HepG2 (cell line): ENCODE measurements around the gene ENO2. TPM values are rescaled to one million over a fixed set of nuclear protein-coding genes. Genes with fewer than 3 reads are reported as not detected.

Experiments used
- ATRX ChIP-seq: sonication (generic); formaldehyde crosslinking; IDR thresholded peaks from 2 replicates; pipeline ENCODE4 v1.4.0; 2020; ENCODE audit warnings: missing genetic modification reagents, borderline replicate concordance
- CC2D1A ChIP-seq: sonication (generic); formaldehyde crosslinking; IDR thresholded peaks from 2 replicates; pipeline ENCODE4 v1.8.1; 2023; ENCODE audit warnings: mild to moderate bottlenecking, missing genetic modification reagents
- KAT8 ChIP-seq: IDR thresholded peaks from 2 replicates; pipeline ENCODE4 v1.6.1; 2016; ENCODE audit warnings: missing genetic modification reagents, missing compliant biosample characterization
- NR0B2 ChIP-seq: sonication (generic); formaldehyde crosslinking; IDR thresholded peaks from 2 replicates; pipeline ENCODE4 v1.4.0; 2020; ENCODE audit warnings: mild to moderate bottlenecking, missing genetic modification reagents
- PAF1 ChIP-seq: IDR thresholded peaks from 2 replicates; pipeline ENCODE4 v1.6.1; 2016; ENCODE audit warnings: missing genetic modification reagents, missing compliant biosample characterization
- PHF21A ChIP-seq: sonication (generic); formaldehyde crosslinking; IDR thresholded peaks from 2 replicates; pipeline ENCODE4 v1.5.0; 2020; ENCODE audit warnings: mild to moderate bottlenecking, missing genetic modification reagents
- REXO4 ChIP-seq: sonication (generic); formaldehyde crosslinking; IDR thresholded peaks from 2 replicates; pipeline ENCODE4 v1.8.0; 2022; ENCODE audit warnings: missing genetic modification reagents, mild to moderate bottlenecking, borderline replicate concordance
- SRSF9 ChIP-seq: fragments of 200-400 bp; formaldehyde crosslinking; IDR thresholded peaks from 2 replicates; pipeline ENCODE4 v1.6.1; 2018; ENCODE audit warnings: borderline replicate concordance, mild to moderate bottlenecking, low read depth, low read length; ENCODE audit not compliant: insufficient read depth, poor library complexity, severe bottlenecking
- ZBTB38 ChIP-seq: sonication (generic); formaldehyde crosslinking; IDR thresholded peaks from 2 replicates; pipeline ENCODE4 v1.5.1; 2020; ENCODE audit warnings: mild to moderate bottlenecking, missing genetic modification reagents
- ZBTB44 ChIP-seq: sonication (generic); formaldehyde crosslinking; IDR thresholded peaks from 2 replicates; pipeline ENCODE4 v1.4.0; 2020; ENCODE audit warnings: missing genetic modification reagents
- ZNF225 ChIP-seq: sonication (generic); formaldehyde crosslinking; IDR thresholded peaks from 2 replicates; pipeline ENCODE4 v1.4.0; 2020; ENCODE audit warnings: mild to moderate bottlenecking, missing genetic modification reagents
- ZNF274 ChIP-seq: sonication (generic); formaldehyde crosslinking; IDR thresholded peaks from 2 replicates; pipeline ENCODE4 v1.5.1; 2020; ENCODE audit warnings: mild to moderate bottlenecking, missing genetic modification reagents
- ZNF280B ChIP-seq: sonication (generic); formaldehyde crosslinking; IDR thresholded peaks from 2 replicates; pipeline ENCODE4 v1.5.0; 2020; ENCODE audit warnings: missing genetic modification reagents, mild to moderate bottlenecking, borderline replicate concordance
- ZNF550 ChIP-seq: sonication (generic); formaldehyde crosslinking; IDR thresholded peaks from 2 replicates; pipeline ENCODE4 v1.4.0; 2020; ENCODE audit warnings: mild to moderate bottlenecking, missing genetic modification reagents, borderline replicate concordance
- ZSCAN5A ChIP-seq: sonication (generic); formaldehyde crosslinking; IDR thresholded peaks from 2 replicates; pipeline ENCODE4 v1.8.0; 2022; ENCODE audit warnings: mild to moderate bottlenecking, missing genetic modification reagents, borderline replicate concordance
- ZZZ3 ChIP-seq: sonication (generic); formaldehyde crosslinking; IDR thresholded peaks from 2 replicates; pipeline ENCODE4 v1.4.0; 2020; ENCODE audit warnings: missing genetic modification reagents, mild to moderate bottlenecking, borderline replicate concordance
- polyA plus RNA-seq, 8 experiments: library from polyadenylated mRNA; depleted of rRNA in 3 of 8; stranded (reverse) in 7 of 8; unstranded in 1 of 8; fragments of >200 nt; fragmentation: Illumina TruSeq in 4 of 8; extraction: Trizol in 4 of 8; gene quantifications; 2 replicates each; pipeline versions ENCODE4 v1.2.1 to v1.2.3, GENCODE V29; 2011 to 2016; ENCODE audit warnings: low read depth in 4 of 8, missing spikeins in 1 of 8, mixed read lengths in 1 of 8; ENCODE audit not compliant: insufficient read depth in 1 of 8
- total RNA-seq, 5 experiments: library from RNA; depleted of rRNA; stranded (reverse); fragments of >200 nt; fragmentation: Illumina TruSeq; extraction: Trizol; gene quantifications; 2 replicates each; pipeline ENCODE4 v1.2.3, GENCODE V29; 2016; ENCODE audit warnings: low read depth in 1 of 5
- TF ChIP-seq, protein P1 (sequence below): fragments of 450-650 bp; IDR thresholded peaks from 2 replicates; pipeline ENCODE4 v1.6.1; 2016
- TF ChIP-seq, protein P2 (sequence below), 2 experiments: sonication (generic) in 1 of 2; formaldehyde crosslinking in 1 of 2; IDR thresholded peaks; 2 replicates each; pipeline versions ENCODE4 v1.4.0 to v1.6.1; 2018 to 2020; ENCODE audit warnings: missing genetic modification reagents in 2 of 2, borderline replicate concordance in 1 of 2, low read depth in 1 of 2, mild to moderate bottlenecking in 1 of 2, missing biosample characterization in 1 of 2
- TF ChIP-seq, protein P3 (sequence below): IDR thresholded peaks from 2 replicates; pipeline ENCODE4 v1.6.1; 2016; ENCODE audit warnings: low read depth

Gene ENO2
- total and polyA plus RNA-seq, 2 of the 13 experiments (the other 11 are each of a cell fraction or from before 2014, with no cell fraction given) = 19.3 to 136 TPM

DNA sequence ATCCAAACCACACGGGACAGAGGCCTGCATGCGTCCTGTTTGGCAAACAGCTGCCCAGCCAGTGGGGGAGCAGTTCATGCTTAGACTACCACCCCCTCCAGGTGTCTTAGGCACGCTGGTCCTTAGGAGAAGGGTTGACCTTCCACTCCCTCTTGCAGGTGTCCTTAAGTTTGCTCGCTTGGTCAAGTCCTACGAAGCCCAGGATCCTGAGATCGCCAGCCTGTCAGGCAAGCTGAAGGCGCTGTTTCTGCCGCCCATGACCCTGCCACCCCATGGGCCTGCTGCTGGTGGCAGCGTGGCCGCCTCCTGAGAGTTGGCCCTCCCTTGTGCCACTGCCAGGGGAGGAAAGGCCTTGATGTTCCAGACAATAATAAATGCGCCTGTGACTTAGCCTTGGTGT lies 31.2 kb downstream of the ENO2 start (continued):
- TF ChIP-seq ZNF274 (CRISPR knock-in tag) = peak; percentile 35; the same call in 1 of the 2 replicates
- TF ChIP-seq ZZZ3 = no peak
- TF ChIP-seq KAT8 (CRISPR knock-in tag) = no peak
- TF ChIP-seq, protein P1, sequence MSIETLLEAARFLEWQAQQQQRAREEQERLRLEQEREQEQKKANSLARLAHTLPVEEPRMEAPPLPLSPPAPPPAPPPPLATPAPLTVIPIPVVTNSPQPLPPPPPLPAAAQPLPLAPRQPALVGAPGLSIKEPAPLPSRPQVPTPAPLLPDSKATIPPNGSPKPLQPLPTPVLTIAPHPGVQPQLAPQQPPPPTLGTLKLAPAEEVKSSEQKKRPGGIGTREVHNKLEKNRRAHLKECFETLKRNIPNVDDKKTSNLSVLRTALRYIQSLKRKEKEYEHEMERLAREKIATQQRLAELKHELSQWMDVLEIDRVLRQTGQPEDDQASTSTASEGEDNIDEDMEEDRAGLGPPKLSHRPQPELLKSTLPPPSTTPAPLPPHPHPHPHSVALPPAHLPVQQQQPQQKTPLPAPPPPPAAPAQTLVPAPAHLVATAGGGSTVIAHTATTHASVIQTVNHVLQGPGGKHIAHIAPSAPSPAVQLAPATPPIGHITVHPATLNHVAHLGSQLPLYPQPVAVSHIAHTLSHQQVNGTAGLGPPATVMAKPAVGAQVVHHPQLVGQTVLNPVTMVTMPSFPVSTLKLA = no peak
- TF ChIP-seq, protein P2, sequence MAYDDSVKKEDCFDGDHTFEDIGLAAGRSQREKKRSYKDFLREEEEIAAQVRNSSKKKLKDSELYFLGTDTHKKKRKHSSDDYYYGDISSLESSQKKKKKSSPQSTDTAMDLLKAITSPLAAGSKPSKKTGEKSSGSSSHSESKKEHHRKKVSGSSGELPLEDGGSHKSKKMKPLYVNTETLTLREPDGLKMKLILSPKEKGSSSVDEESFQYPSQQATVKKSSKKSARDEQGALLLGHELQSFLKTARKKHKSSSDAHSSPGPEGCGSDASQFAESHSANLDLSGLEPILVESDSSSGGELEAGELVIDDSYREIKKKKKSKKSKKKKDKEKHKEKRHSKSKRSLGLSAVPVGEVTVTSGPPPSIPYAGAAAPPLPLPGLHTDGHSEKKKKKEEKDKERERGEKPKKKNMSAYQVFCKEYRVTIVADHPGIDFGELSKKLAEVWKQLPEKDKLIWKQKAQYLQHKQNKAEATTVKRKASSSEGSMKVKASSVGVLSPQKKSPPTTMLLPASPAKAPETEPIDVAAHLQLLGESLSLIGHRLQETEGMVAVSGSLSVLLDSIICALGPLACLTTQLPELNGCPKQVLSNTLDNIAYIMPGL (CRISPR knock-in tag; IDR thresholded peaks at IDR 0.05; ENCODE audit: borderline replicate concordance in 1 of 2, low read depth in 1 of 2) = no peak
- TF ChIP-seq ZBTB38 (CRISPR knock-in tag) = 0 out of 2 replicates have a peak, but pooled peaks have one; percentile 62
- TF ChIP-seq ATRX (CRISPR knock-in tag) = no peak
- peak; percentile 76 for TF ChIP-seq NR0B2 (CRISPR knock-in tag)
- no peak for TF ChIP-seq ZNF280B (CRISPR knock-in tag)
- 0 out of 2 replicates have a peak, but pooled peaks have one; percentile 41 for TF ChIP-seq ZNF550 (CRISPR knock-in tag)
- no peak for TF ChIP-seq PHF21A (CRISPR knock-in tag)
- TF ChIP-seq ZBTB44 (CRISPR knock-in tag) = no peak
- TF ChIP-seq CC2D1A (CRISPR knock-in tag) = no peak
- no peak for TF ChIP-seq REXO4
- TF ChIP-seq PAF1 (CRISPR knock-in tag) = no peak
- no peak for TF ChIP-seq SRSF9
- no peak for TF ChIP-seq ZNF225 (CRISPR knock-in tag)
- TF ChIP-seq, protein P3, sequence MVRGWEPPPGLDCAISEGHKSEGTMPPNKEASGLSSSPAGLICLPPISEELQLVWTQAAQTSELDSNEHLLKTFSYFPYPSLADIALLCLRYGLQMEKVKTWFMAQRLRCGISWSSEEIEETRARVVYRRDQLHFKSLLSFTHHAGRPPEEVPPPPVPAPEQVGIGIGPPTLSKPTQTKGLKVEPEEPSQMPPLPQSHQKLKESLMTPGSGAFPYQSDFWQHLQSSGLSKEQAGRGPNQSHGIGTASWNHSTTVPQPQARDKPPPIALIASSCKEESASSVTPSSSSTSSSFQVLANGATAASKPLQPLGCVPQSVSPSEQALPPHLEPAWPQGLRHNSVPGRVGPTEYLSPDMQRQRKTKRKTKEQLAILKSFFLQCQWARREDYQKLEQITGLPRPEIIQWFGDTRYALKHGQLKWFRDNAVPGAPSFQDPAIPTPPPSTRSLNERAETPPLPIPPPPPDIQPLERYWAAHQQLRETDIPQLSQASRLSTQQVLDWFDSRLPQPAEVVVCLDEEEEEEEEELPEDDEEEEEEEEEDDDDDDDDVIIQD (CRISPR knock-in tag) = no peak
- no peak for TF ChIP-seq ZSCAN5A (CRISPR knock-in tag)
